NCI-H345 treated with DMSO at 0.1 percent for 48 hours (cell line): ENCODE data around the gene ERBB4.
"Not testable (repeated sequence)": the region's sequence is repeated elsewhere in the genome, so short reads cannot be mapped to it uniquely, and the experiment has no call there.

Experiments used
- DNase-seq: peaks from one replicate; lab custom pipeline; 2025; ENCODE audit not compliant: unreplicated experiment; lab: John Stamatoyannopoulos, UW

The ERBB4 gene

DNA sequence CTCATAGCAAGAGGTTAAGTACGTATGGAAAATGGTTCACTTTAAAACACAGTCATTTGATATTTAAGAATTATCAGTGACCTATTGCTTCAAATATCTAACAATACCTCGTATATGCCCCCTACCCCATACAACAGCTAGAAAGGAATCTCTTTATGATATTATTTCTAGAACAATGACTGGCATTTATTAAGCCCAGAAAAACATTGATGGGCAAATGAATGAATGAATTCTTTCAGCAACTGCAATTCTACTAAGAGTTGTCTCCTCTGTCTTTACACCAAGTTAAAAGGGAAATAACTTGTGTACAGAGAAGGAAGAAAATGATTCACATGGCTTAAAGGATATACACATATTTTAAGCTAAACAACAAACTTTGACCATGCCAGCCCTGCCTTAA is 384.7 kb downstream of the ERBB4 start:
- DNase-seq: no peak

GRCh38 chr2:212147921-212148513 is 390.6 kb downstream of the ERBB4 start:
- no peak for DNase-seq

GRCh38 chr2:212146416-212146815 is 392.2 kb downstream of the ERBB4 start:
- DNase-seq: no peak

DNA sequence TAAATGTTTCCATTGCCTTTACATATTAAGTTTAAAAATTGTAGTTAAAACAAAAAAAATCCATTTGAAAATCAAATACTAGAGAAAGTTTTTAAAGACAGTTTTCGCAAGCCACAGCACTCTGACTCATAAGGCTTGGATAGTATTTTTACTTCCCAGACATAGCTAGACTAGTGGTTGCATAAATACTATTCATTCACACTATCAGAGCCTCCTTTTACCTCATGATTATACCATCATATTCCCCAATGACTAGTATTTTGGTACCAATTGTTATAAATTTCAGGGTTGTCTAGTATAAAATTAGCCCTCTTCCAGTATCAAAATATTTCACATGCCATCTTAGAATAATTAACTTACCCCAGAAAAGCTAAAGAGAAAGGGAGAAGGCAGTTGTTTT is 393.5 kb downstream of the ERBB4 start:
- DNase-seq: no peak

- DNase-seq: no peak
These were observed 396.0 kb downstream of the ERBB4 start for GRCh38 chr2:212142631-212143030.

DNA sequence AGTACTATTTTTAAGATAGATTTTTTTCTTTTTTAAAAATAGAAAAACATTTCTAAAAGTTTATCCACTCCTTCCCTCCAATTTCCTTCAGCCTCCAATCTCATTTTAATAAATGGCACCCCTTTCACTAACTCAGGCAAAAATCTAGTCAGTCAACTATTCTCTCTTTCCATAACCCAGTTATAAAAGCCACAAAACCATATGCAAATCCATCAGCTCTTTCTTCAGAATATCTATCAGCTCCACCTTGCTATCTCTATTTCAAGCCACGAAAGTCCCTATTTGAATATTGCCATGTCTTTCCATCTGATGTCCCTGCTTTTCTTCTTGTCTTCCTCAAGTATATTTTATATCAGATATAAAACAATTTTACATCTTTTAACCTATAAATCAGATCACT is 397.1 kb downstream of the ERBB4 start:
- DNase-seq: no peak

- DNase-seq: no peak
These were observed 402.3 kb downstream of the ERBB4 start for GRCh38 chr2:212136216-212136795.

- DNase-seq: peak; percentile 80
These were observed 402.9 kb downstream of the ERBB4 start for GRCh38 chr2:212135739-212136138.

- no peak for DNase-seq
These were observed 405.3 kb downstream of the ERBB4 start for GRCh38 chr2:212133337-212133736.

- DNase-seq: no peak
These were observed 414.0 kb downstream of the ERBB4 start for GRCh38 chr2:212124598-212124997.

GRCh38 chr2:212119591-212119990 is 419.0 kb downstream of the ERBB4 start:
- DNase-seq: no peak

- no peak for DNase-seq
These were observed 420.7 kb downstream of the ERBB4 start for GRCh38 chr2:212117926-212118325.

DNA sequence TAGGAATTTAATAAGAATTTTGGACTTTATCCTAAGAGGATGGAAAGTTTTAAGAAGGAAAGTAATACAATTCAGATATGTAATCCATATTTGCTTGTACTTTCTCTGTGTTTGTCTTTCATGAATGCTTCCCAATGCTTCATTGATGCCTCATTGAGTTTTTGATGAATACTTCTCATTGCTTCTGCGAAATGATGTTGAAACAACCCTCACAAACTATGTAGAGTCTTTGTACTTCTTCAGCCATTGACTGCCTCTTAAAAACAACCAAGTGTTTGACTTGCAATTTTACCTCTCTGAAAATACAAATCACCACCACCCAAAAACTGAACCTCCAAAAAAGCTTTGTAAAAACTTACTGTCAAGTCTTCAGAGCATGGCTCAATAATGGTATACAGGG is 424.1 kb downstream of the ERBB4 start:
- peak; percentile 61 for DNase-seq

DNA sequence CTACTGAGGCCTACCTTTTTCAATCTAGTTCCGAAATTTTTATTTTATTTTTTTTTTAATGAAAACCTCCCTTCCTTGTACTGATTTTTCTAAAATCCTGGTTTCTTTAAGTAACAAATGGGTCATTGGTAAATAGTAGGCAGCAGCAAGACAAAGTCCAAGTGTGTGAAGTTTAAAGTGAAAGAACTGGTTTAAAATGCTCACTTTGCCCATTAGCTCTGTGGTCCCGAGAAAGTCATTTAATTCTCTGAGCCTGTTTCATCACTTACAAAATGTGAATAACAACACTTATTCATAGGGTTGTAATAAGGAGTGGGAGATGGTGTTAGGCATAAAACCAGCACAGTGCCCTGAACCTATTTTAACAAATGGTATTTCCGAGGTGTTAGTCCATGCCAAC is 426.2 kb downstream of the ERBB4 start:
- no peak for DNase-seq

DNA sequence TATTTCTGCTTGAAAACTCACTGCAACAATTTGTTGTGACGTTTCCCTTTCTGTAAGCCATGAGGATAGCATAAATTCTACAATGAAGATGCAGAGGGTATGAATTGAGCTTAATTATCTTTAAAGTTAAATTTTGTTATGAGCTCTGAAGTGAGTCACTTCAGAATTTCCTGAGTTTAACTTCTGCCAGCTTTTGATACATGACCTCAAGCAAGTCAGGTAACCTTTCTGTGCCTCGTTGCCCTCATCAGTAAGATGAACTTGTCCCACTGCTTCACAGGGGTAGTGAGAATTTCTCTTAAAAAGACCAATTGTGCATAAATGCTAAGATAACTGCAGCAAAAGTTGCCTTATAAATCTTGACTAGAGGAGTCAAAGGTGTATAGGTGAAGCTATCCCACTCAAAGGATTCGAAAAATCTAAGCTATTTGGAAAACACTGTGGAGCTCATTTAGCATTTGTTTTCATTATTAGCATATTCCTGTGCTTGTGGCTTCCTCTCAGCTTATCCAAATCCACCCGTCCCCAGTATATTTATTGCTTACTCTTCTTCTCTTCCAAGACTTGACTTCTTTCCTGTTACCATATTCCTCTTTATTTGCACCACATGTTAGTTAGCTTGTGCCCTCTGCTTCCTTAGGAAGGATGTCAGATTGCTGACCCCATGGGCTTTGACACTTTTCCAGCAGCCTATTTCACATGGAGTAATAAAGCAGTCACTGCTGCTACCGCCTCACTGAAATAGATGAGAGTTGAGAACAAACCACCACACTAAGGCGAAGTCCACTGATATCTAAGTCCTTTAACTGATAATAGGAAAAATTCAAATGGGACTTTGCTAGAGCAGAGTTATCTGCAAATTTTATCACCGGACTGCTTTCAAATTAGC is 428.6 kb downstream of the ERBB4 start:
- DNase-seq: no peak

GRCh38 chr2:212109217-212109616 is 429.4 kb downstream of the ERBB4 start:
- DNase-seq: no peak

GRCh38 chr2:212107989-212108388 is 430.6 kb downstream of the ERBB4 start:
- DNase-seq: no peak

- no peak for DNase-seq
These were observed 431.6 kb downstream of the ERBB4 start for GRCh38 chr2:212107014-212107413.

DNA sequence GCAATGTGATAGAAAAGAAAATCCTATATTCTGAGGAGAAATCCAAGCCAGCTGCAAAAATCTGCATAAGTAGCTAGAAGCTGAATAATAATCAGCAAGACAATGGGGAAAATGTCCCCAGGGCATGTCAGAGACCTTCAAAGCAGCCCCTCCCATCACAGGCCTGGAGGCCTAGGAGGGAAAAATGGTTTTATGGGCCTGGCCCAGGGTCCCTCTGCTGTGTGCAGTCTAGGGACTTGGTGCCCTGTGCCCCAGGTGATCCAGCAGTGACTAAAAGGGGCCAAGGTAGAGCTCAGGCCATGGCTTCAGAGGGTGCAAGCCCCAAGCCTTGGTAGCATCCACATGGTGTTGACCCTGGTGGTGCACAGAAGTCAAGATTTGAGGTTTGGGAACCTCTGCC is 432.1 kb downstream of the ERBB4 start:
- DNase-seq: not testable (repeated sequence)

GRCh38 chr2:212099658-212100057 is 438.9 kb downstream of the ERBB4 start:
- no peak for DNase-seq

DNA sequence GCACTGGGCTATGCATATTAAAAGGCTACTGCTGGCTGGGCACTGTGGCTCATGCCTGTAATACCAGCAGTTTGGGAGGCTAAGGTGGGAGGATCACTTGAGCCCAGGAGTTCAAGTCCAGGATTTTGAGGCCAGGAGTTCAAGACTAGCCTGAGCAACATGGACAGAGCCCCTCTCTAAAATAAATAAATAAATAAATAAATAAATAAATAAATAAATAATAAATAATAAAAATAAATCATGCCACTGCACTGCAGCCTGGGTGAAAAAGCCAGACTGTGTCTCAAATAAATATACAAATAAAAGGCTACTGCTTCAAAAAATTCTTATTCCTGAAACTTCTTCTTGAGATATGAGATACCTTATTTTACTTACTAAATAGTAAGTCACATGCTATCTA is 439.6 kb downstream of the ERBB4 start:
- no peak for DNase-seq

GRCh38 chr2:212097001-212097400 is 441.6 kb downstream of the ERBB4 start:
- DNase-seq: no peak
